Measurements from ENCODE around the gene APOBEC2.

The APOBEC2 gene

DNA sequence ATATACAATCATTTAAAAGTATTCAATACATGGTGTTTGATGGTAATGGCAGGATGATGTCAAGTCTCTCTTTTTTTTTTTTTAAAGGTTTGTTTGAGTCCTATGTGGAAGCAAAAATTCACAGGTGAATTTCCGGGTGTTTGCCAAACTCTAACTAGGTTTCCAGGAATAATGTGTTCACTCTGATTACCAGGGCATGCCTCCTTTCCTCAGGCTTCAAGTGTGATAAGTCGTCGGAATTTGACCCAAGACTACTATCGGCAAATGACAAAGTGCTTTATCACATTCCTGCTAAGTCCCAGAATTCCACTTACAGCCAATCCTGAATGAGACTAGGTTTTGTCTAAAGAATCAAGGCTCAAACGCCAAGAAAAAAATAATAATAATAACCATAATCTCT, 11.8 kb downstream of the APOBEC2 start:
- Histone ChIP-seq H2BK120ac (ENCODE audit: insufficient read depth, low read length, poor library complexity) (no peak overlapping the region), H3K9me3 (ENCODE audit: insufficient read depth, low read depth, low read length) (no peaks in the 10 kb centered on the region), H2BK12ac (ENCODE audit: low read length) (no peak overlapping the region), H3K36me3 (ENCODE audit: control insufficient read depth in 1 of 2, insufficient read depth in 2 of 2, low read length in 2 of 2) (peaks cover 2 to 3% of the 10 kb centered on the region in 2 experiments), H3K27me3 (ENCODE audit: insufficient read depth, low read length) (no peaks in the 10 kb centered on the region), H4K91ac (ENCODE audit: low read depth, low read length) (no peak overlapping the region), H2AFZ (ENCODE audit: insufficient read depth, low read length, poor library complexity) (no peak overlapping the region), H3K4me3 (ENCODE audit: low read depth, low read length) (no peak overlapping the region), H3K9ac (ENCODE audit: low read length) (no peak overlapping the region), H3K27ac (ENCODE audit: low read depth, low read length) (no peak overlapping the region), H3K4me2 (ENCODE audit: low read length) (no peak overlapping the region), H4K8ac (ENCODE audit: low read depth, low read length) (no peak overlapping the region), H3K18ac (ENCODE audit: low read length) (no peak overlapping the region), H3K23ac (ENCODE audit: low read length) (no peak overlapping the region), H3K79me1 (ENCODE audit: low read length) (peaks cover 5% of the 10 kb centered on the region), H2BK5ac (ENCODE audit: low read depth, low read length, poor library complexity) (no peak overlapping the region), H3K4me1 (ENCODE audit: control insufficient read depth in 1 of 2, insufficient read depth in 2 of 2, low read length in 2 of 2) (peaks cover 2 to 7% of the 10 kb centered on the region in 2 experiments), H4K12ac (ENCODE audit: low read depth, low read length) (no peak overlapping the region), H3K14ac (ENCODE audit: low read length) (no peak overlapping the region), H3K79me2 (ENCODE audit: control insufficient read depth, insufficient read depth, low read length, poor library complexity) (no peaks in the 10 kb centered on the region), H3K4ac (ENCODE audit: low read depth, low read length) (no peak overlapping the region), H2AK5ac (ENCODE audit: low read length) (no peak overlapping the region)
- no CpG with 5 or more reads among the region's 5 CpGs for WGBS (ENCODE audit: extremely low coverage, insufficient coverage, insufficient read length)
- DNase-seq, result peak in 1 of 2 donors; percentile 41

- H3K27ac ChIP-seq (ENCODE audit: low read depth, low read length), result no peak overlapping the region
- H2BK12ac ChIP-seq (ENCODE audit: low read length), result no peak overlapping the region
- peaks cover 2 to 3% of the 10 kb centered on the region in 2 experiments for H3K36me3 ChIP-seq (ENCODE audit: control insufficient read depth in 1 of 2, insufficient read depth in 2 of 2, low read length in 2 of 2)
- no peak overlapping the region for H3K4me3 ChIP-seq (ENCODE audit: low read depth, low read length)
- H3K9me3 ChIP-seq (ENCODE audit: insufficient read depth, low read depth, low read length), result no peaks in the 10 kb centered on the region
- H3K4ac ChIP-seq (ENCODE audit: low read depth, low read length), result no peak overlapping the region
- no peaks in the 10 kb centered on the region for H3K79me2 ChIP-seq (ENCODE audit: control insufficient read depth, insufficient read depth, low read length, poor library complexity)
- DNase-seq, result no peak
- no peak overlapping the region for H3K14ac ChIP-seq (ENCODE audit: low read length)
- H3K18ac ChIP-seq (ENCODE audit: low read length), result no peak overlapping the region
- no peaks in the 10 kb centered on the region for H3K27me3 ChIP-seq (ENCODE audit: insufficient read depth, low read length)
- no peak overlapping the region for H2AK5ac ChIP-seq (ENCODE audit: low read length)
- no peak overlapping the region for H4K91ac ChIP-seq (ENCODE audit: low read depth, low read length)
- H2AFZ ChIP-seq (ENCODE audit: insufficient read depth, low read length, poor library complexity), result no peak overlapping the region
- no peak overlapping the region for H2BK120ac ChIP-seq (ENCODE audit: insufficient read depth, low read length, poor library complexity)
- H3K79me1 ChIP-seq (ENCODE audit: low read length), result peaks cover 5% of the 10 kb centered on the region
- H3K23ac ChIP-seq (ENCODE audit: low read length), result no peak overlapping the region
- peaks cover 2 to 7% of the 10 kb centered on the region in 2 experiments for H3K4me1 ChIP-seq (ENCODE audit: control insufficient read depth in 1 of 2, insufficient read depth in 2 of 2, low read length in 2 of 2)
- no peak overlapping the region for H2BK5ac ChIP-seq (ENCODE audit: low read depth, low read length, poor library complexity)
- no peak overlapping the region for H4K12ac ChIP-seq (ENCODE audit: low read depth, low read length)
- no CpG with 5 or more reads among the region's 2 CpGs for WGBS (ENCODE audit: extremely low coverage, insufficient coverage, insufficient read length)
- H3K9ac ChIP-seq (ENCODE audit: low read length), result no peak overlapping the region
- H4K8ac ChIP-seq (ENCODE audit: low read depth, low read length), result no peak overlapping the region
- no peak overlapping the region for H3K4me2 ChIP-seq (ENCODE audit: low read length)
Measured at GRCh38 chr6:41065550-41066026, 12.6 kb downstream of the APOBEC2 start.

GRCh38 chr6:41066867-41067304, 13.9 kb downstream of the APOBEC2 start:
- no peak overlapping the region for H2AFZ ChIP-seq (ENCODE audit: insufficient read depth, low read length, poor library complexity)
- WGBS (ENCODE audit: extremely low coverage, insufficient coverage, insufficient read length), result no CpG with 5 or more reads among the region's 3 CpGs
- H3K9ac ChIP-seq (ENCODE audit: low read length), result no peak overlapping the region

GRCh38 chr6:41071501-41071922, 18.5 kb downstream of the APOBEC2 start:
- H3K23ac ChIP-seq (ENCODE audit: low read length), result no peak overlapping the region
- peak overlapping the region; percentile 60 for H3K4me2 ChIP-seq (ENCODE audit: low read length)
- H3K4ac ChIP-seq (ENCODE audit: low read depth, low read length), result no peak overlapping the region
- no peak overlapping the region for H2AK5ac ChIP-seq (ENCODE audit: low read length)
- H3K4me1 ChIP-seq (ENCODE audit: control insufficient read depth in 1 of 2, insufficient read depth in 2 of 2, low read length in 2 of 2), result peaks cover 2 to 4% of the 10 kb centered on the region in 2 experiments
- H3K14ac ChIP-seq (ENCODE audit: low read length), result no peak overlapping the region
- peak overlapping the region; percentile 98 for H4K8ac ChIP-seq (ENCODE audit: low read depth, low read length)
- H3K36me3 ChIP-seq (ENCODE audit: control insufficient read depth in 1 of 2, insufficient read depth in 2 of 2, low read length in 2 of 2), result peaks cover 2% of the 10 kb centered on the region in 2 experiments
- H2BK5ac ChIP-seq (ENCODE audit: low read depth, low read length, poor library complexity), result peak overlapping the region; percentile 94
- H2AFZ ChIP-seq (ENCODE audit: insufficient read depth, low read length, poor library complexity), result no peak overlapping the region
- H3K18ac ChIP-seq (ENCODE audit: low read length), result no peak overlapping the region
- peak overlapping the region; percentile 44 for H3K9ac ChIP-seq (ENCODE audit: low read length)
- peak overlapping the region; percentile 93 for H4K12ac ChIP-seq (ENCODE audit: low read depth, low read length)
- peaks cover 21% of the 10 kb centered on the region for H3K79me2 ChIP-seq (ENCODE audit: control insufficient read depth, insufficient read depth, low read length, poor library complexity)
- no peaks in the 10 kb centered on the region for H3K27me3 ChIP-seq (ENCODE audit: insufficient read depth, low read length)
- H3K9me3 ChIP-seq (ENCODE audit: insufficient read depth, low read depth, low read length), result no peaks in the 10 kb centered on the region
- H3K27ac ChIP-seq (ENCODE audit: low read depth, low read length), result peak overlapping the region; percentile 90
- no CpG with 5 or more reads among the region's 16 CpGs for WGBS (ENCODE audit: extremely low coverage, insufficient coverage, insufficient read length)
- H2BK12ac ChIP-seq (ENCODE audit: low read length), result no peak overlapping the region
- H3K4me3 ChIP-seq (ENCODE audit: low read depth, low read length), result peak overlapping the region; percentile 80
- H2BK120ac ChIP-seq (ENCODE audit: insufficient read depth, low read length, poor library complexity), result no peak overlapping the region
- H3K79me1 ChIP-seq (ENCODE audit: low read length), result peaks cover 19% of the 10 kb centered on the region
- no peak overlapping the region for H4K91ac ChIP-seq (ENCODE audit: low read depth, low read length)
- no peak for DNase-seq

More at GRCh38 chr6:41066867-41067304, 13.9 kb downstream of the APOBEC2 start:
- H3K79me2 ChIP-seq (ENCODE audit: control insufficient read depth, insufficient read depth, low read length, poor library complexity), result peaks cover under 1% of the 10 kb centered on the region
- peak; percentile 79 to 95 for DNase-seq
- no peak overlapping the region for H3K4me2 ChIP-seq (ENCODE audit: low read length)
- H3K14ac ChIP-seq (ENCODE audit: low read length), result no peak overlapping the region
- no peak overlapping the region for H4K12ac ChIP-seq (ENCODE audit: low read depth, low read length)
- no peak overlapping the region for H4K8ac ChIP-seq (ENCODE audit: low read depth, low read length)
- peaks cover 0 to 3% of the 10 kb centered on the region in 2 experiments for H3K4me1 ChIP-seq (ENCODE audit: control insufficient read depth in 1 of 2, insufficient read depth in 2 of 2, low read length in 2 of 2)
- no peaks in the 10 kb centered on the region for H3K27me3 ChIP-seq (ENCODE audit: insufficient read depth, low read length)
- H3K4me3 ChIP-seq (ENCODE audit: low read depth, low read length), result no peak overlapping the region
- no peak overlapping the region for H4K91ac ChIP-seq (ENCODE audit: low read depth, low read length)
- no peak overlapping the region for H3K23ac ChIP-seq (ENCODE audit: low read length)
- H3K27ac ChIP-seq (ENCODE audit: low read depth, low read length), result no peak overlapping the region
- H3K9me3 ChIP-seq (ENCODE audit: insufficient read depth, low read depth, low read length), result no peaks in the 10 kb centered on the region
- no peak overlapping the region for H2AK5ac ChIP-seq (ENCODE audit: low read length)
- H3K18ac ChIP-seq (ENCODE audit: low read length), result no peak overlapping the region
- H2BK12ac ChIP-seq (ENCODE audit: low read length), result no peak overlapping the region
- peaks cover 8% of the 10 kb centered on the region for H3K79me1 ChIP-seq (ENCODE audit: low read length)
- H2BK5ac ChIP-seq (ENCODE audit: low read depth, low read length, poor library complexity), result no peak overlapping the region
- H3K36me3 ChIP-seq (ENCODE audit: control insufficient read depth in 1 of 2, insufficient read depth in 2 of 2, low read length in 2 of 2), result peaks cover 2 to 3% of the 10 kb centered on the region in 2 experiments
- no peak overlapping the region for H3K4ac ChIP-seq (ENCODE audit: low read depth, low read length)
- no peak overlapping the region for H2BK120ac ChIP-seq (ENCODE audit: insufficient read depth, low read length, poor library complexity)
